HepG2 (cell line): ENCODE measurements around the gene AMBRA1. TPM values are rescaled to one million over a fixed set of nuclear protein-coding genes. Genes with fewer than 3 reads are reported as not detected.

Source experiments
- BRF2 ChIP-seq: sonication (generic); formaldehyde crosslinking; IDR thresholded peaks from 2 replicates; pipeline ENCODE4 v1.8.1; 2022; ENCODE audit warnings: mild to moderate bottlenecking, missing genetic modification reagents
- EED ChIP-seq: sonication (generic); formaldehyde crosslinking; IDR thresholded peaks from 2 replicates; pipeline ENCODE4 v1.5.0; 2020; ENCODE audit warnings: mild to moderate bottlenecking, missing genetic modification reagents
- FOXM1 ChIP-seq: sonication (generic); formaldehyde crosslinking; IDR thresholded peaks from 2 replicates; pipeline ENCODE4 v1.5.0; 2020; ENCODE audit warnings: missing genetic modification reagents
- FOXP4 ChIP-seq: sonication (generic); formaldehyde crosslinking; IDR thresholded peaks from 2 replicates; pipeline ENCODE4 v1.4.0; 2020; ENCODE audit warnings: missing genetic modification reagents
- MTF1 ChIP-seq: sonication (generic); formaldehyde crosslinking; IDR thresholded peaks from 2 replicates; pipeline ENCODE4 v1.5.0; 2020; ENCODE audit warnings: missing genetic modification reagents
- POLR2AphosphoS2 ChIP-seq: IDR thresholded peaks from 2 replicates; pipeline ENCODE4 v1.6.1; 2011; ENCODE audit warnings: low read depth, low read length, improper control_type of control experiment
- RARG ChIP-seq: sonication (generic); formaldehyde crosslinking; IDR thresholded peaks from 2 replicates; pipeline ENCODE4 v1.4.0; 2020; ENCODE audit warnings: low read depth, mild to moderate bottlenecking, missing genetic modification reagents
- SP1 ChIP-seq, 2 experiments: fragments of 450-650 bp in 1 of 2; sonication (generic) in 1 of 2; formaldehyde crosslinking in 1 of 2; IDR thresholded peaks; 2 replicates each; pipeline versions ENCODE4 v1.4.0 to v1.6.1; 2016 to 2020; ENCODE audit warnings: missing genetic modification reagents in 1 of 2
- SUZ12 ChIP-seq: fragments of 150-350 bp; IDR thresholded peaks from 2 replicates; pipeline ENCODE4 v1.6.1; 2014; ENCODE audit warnings: low read depth, low read length
- TBX3 ChIP-seq: fragments of 450-650 bp; IDR thresholded peaks from 2 replicates; pipeline ENCODE4 v1.6.1; 2017; ENCODE audit warnings: antibody characterized with exemption, mild to moderate bottlenecking, inconsistent platforms, borderline replicate concordance
- TCF12 ChIP-seq, 2 experiments: fragments of 450-650 bp in 1 of 2; sonication (generic) in 1 of 2; formaldehyde crosslinking in 1 of 2; IDR thresholded peaks; 2 replicates each; pipeline versions ENCODE4 v1.6.1 to v1.8.0; 2017 to 2022; ENCODE audit warnings: antibody characterized with exemption in 1 of 2, mild to moderate bottlenecking in 1 of 2, missing genetic modification reagents in 1 of 2, moderate library complexity in 1 of 2
- TOPORS ChIP-seq: sonication (generic); formaldehyde crosslinking; IDR thresholded peaks from 2 replicates; pipeline ENCODE4 v1.8.0; 2023; ENCODE audit warnings: mild to moderate bottlenecking, missing genetic modification reagents
- ZNF496 ChIP-seq: sonication (generic); formaldehyde crosslinking; IDR thresholded peaks from 2 replicates; pipeline ENCODE4 v1.8.1; 2023; ENCODE audit warnings: mild to moderate bottlenecking, moderate library complexity, missing genetic modification reagents; ENCODE audit not compliant: insufficient replicate concordance
- ZNF564 ChIP-seq: sonication (generic); formaldehyde crosslinking; IDR thresholded peaks from 2 replicates; pipeline ENCODE4 v1.8.1; 2023; ENCODE audit warnings: mild to moderate bottlenecking, missing genetic modification reagents
- ZNF577 ChIP-seq: sonication (generic); formaldehyde crosslinking; IDR thresholded peaks from 2 replicates; pipeline ENCODE4 v1.4.0; 2020; ENCODE audit warnings: mild to moderate bottlenecking, low read depth, missing genetic modification reagents, borderline replicate concordance
- ZNF703 ChIP-seq: sonication (generic); formaldehyde crosslinking; IDR thresholded peaks from 2 replicates; pipeline ENCODE4 v1.5.1; 2020; ENCODE audit warnings: missing genetic modification reagents, mild to moderate bottlenecking, moderate library complexity, borderline replicate concordance
- ZSCAN22 ChIP-seq: sonication (generic); formaldehyde crosslinking; IDR thresholded peaks from 2 replicates; pipeline ENCODE4 v1.4.0; 2020; ENCODE audit warnings: mild to moderate bottlenecking, missing genetic modification reagents
- polyA plus RNA-seq, 8 experiments: library from polyadenylated mRNA; depleted of rRNA in 3 of 8; stranded (reverse) in 7 of 8; unstranded in 1 of 8; fragments of >200 nt; fragmentation: Illumina TruSeq in 4 of 8; extraction: Trizol in 4 of 8; gene quantifications; 2 replicates each; pipeline versions ENCODE4 v1.2.1 to v1.2.3, GENCODE V29; 2011 to 2016; ENCODE audit warnings: low read depth in 4 of 8, missing spikeins in 1 of 8, mixed read lengths in 1 of 8; ENCODE audit not compliant: insufficient read depth in 1 of 8
- total RNA-seq, 5 experiments: library from RNA; depleted of rRNA; stranded (reverse); fragments of >200 nt; fragmentation: Illumina TruSeq; extraction: Trizol; gene quantifications; 2 replicates each; pipeline ENCODE4 v1.2.3, GENCODE V29; 2016; ENCODE audit warnings: low read depth in 1 of 5
- TF ChIP-seq, protein P1 (sequence below): sonication (generic); formaldehyde crosslinking; IDR thresholded peaks from 2 replicates; pipeline ENCODE4 v1.4.0; 2020; ENCODE audit warnings: mild to moderate bottlenecking, low read depth, missing genetic modification reagents
- TF ChIP-seq, protein P2 (sequence below): sonication (generic); formaldehyde crosslinking; IDR thresholded peaks from 2 replicates; pipeline ENCODE4 v1.4.0; 2020; ENCODE audit warnings: missing genetic modification reagents

Gene AMBRA1
- total and polyA plus RNA-seq, 2 of the 13 experiments (the other 11 are each of a cell fraction or from before 2014, with no cell fraction given), result 15.7 to 26.0 TPM

DNA sequence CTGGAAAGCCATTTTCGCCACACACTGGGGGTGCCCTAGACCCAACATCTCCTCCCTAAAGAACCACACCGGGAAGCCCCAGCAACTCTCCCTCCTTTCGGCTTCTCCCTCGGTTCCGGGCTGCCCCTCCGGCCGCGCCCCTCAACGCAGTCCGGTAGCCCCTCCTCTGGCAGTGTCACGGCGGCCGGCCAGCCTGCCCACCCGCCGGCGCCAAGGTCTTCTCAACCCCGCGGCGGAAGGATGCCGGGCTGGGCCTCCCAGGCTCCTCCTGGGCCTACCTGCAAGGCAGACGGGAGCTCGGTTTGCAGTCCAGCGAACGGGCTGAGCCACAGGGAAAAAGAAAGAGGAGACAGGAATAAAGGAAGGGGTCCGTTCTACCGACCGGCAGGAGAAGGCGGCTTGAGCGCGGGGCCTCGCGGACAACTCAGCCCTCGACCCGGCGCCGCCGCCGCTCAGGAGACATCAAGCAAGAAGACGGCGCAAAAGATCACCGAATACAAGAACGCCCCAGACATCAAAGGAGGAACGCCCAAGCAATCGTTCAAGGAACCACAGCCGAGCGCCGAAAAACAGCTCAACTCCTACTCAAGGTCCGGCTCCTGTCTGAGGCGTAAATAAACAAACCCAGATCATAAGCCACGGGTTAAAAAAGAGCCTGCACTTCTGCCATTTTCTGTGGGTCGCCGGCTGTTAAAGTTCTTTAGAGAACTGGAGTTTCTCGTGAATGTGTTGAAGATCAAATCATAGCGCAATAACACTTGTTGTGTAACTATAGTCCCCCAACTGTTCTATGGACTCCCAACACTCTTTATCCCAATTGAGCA, at the start of gene AMBRA1 (continued):
- no peak for TF ChIP-seq SP1 (IDR thresholded peaks at IDR 0.05)
- TF ChIP-seq SP1 (CRISPR knock-in tag; IDR thresholded peaks at IDR 0.05), result peak; percentile 47; the same call in 1 of the 2 replicates
- no peak for TF ChIP-seq FOXM1
- no peak for TF ChIP-seq RARG (CRISPR knock-in tag)
- peak; percentile 99 for TF ChIP-seq POLR2AphosphoS2
- TF ChIP-seq ZNF577, result no peak
- TF ChIP-seq EED (CRISPR knock-in tag), result peak; percentile 87
- TF ChIP-seq, protein P1, sequence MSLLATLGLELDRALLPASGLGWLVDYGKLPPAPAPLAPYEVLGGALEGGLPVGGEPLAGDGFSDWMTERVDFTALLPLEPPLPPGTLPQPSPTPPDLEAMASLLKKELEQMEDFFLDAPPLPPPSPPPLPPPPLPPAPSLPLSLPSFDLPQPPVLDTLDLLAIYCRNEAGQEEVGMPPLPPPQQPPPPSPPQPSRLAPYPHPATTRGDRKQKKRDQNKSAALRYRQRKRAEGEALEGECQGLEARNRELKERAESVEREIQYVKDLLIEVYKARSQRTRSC (CRISPR knock-in tag), result no peak
- no peak for TF ChIP-seq MTF1
- TF ChIP-seq BRF2 (CRISPR knock-in tag), result no peak
- no peak for TF ChIP-seq TCF12 (IDR thresholded peaks at IDR 0.05)
- peak; percentile 21; the same call in 1 of the 2 replicates for TF ChIP-seq TCF12 (CRISPR knock-in tag; IDR thresholded peaks at IDR 0.05)
- TF ChIP-seq SUZ12, result no peak
- TF ChIP-seq FOXP4, result peak; percentile 86
- TF ChIP-seq, protein P2, sequence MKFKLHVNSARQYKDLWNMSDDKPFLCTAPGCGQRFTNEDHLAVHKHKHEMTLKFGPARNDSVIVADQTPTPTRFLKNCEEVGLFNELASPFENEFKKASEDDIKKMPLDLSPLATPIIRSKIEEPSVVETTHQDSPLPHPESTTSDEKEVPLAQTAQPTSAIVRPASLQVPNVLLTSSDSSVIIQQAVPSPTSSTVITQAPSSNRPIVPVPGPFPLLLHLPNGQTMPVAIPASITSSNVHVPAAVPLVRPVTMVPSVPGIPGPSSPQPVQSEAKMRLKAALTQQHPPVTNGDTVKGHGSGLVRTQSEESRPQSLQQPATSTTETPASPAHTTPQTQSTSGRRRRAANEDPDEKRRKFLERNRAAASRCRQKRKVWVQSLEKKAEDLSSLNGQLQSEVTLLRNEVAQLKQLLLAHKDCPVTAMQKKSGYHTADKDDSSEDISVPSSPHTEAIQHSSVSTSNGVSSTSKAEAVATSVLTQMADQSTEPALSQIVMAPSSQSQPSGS, result peak; percentile 81; the same call in 1 of the 2 replicates
- peak; percentile 53; the same call in 1 of the 2 replicates for TF ChIP-seq ZNF703 (CRISPR knock-in tag)
- no peak for TF ChIP-seq ZSCAN22 (CRISPR knock-in tag)
- no peak for TF ChIP-seq TBX3
- TF ChIP-seq ZNF564 (CRISPR knock-in tag), result peak; percentile 83; the same call in 1 of the 2 replicates
- TF ChIP-seq ZNF496 (CRISPR knock-in tag), result no peak
- TF ChIP-seq TOPORS, result peak; percentile 72
